Dermis blood vessel endothelial cell (primary cell): ENCODE data around the gene DGLUCY. TPM values are rescaled to one million over a fixed set of nuclear protein-coding genes. Genes with fewer than 3 reads are reported as not detected.
A peak's percentile ranks its signal among the peaks of the same experiment; 100 is the strongest.
"Not testable (repeated sequence)": the region's sequence is repeated elsewhere in the genome, so short reads cannot be mapped to it uniquely, and the experiment has no call there.

ENCODE experiments used
- DNase-seq: peaks from one replicate; pipeline ENCODE4 v3.0.0; 2010
- total RNA-seq: library from RNA; depleted of rRNA; stranded (reverse); fragments of >200 nt; gene quantifications from 2 replicates; pipeline ENCODE4 v1.2.3, GENCODE V29; 2014

Gene DGLUCY
- total RNA-seq, 1 donor from 2014 or later, result 81.5 TPM

GRCh38 chr14:91140672-91141071 is 26.8 kb downstream of the DGLUCY start:
- peak; percentile 82 for DNase-seq

GRCh38 chr14:91142214-91142668 is 28.4 kb downstream of the DGLUCY start:
- no peak for DNase-seq

GRCh38 chr14:91143862-91144261 is 30.0 kb downstream of the DGLUCY start:
- peak; percentile 49 for DNase-seq

- peak; percentile 90 for DNase-seq
These were observed 30.7 kb downstream of the DGLUCY start for GRCh38 chr14:91144425-91145145.

GRCh38 chr14:91145391-91146160 is 31.7 kb downstream of the DGLUCY start:
- no peak for DNase-seq

- no peak for DNase-seq
These were observed 32.8 kb downstream of the DGLUCY start for GRCh38 chr14:91146661-91147060.

- DNase-seq, result peak; percentile 78
These were observed 35.6 kb downstream of the DGLUCY start for GRCh38 chr14:91149462-91149861.

GRCh38 chr14:91152499-91152898 is 38.6 kb downstream of the DGLUCY start:
- no peak for DNase-seq

- DNase-seq, result no peak
These were observed 39.5 kb downstream of the DGLUCY start for GRCh38 chr14:91153360-91153759.

GRCh38 chr14:91154851-91155625 is 41.2 kb downstream of the DGLUCY start:
- peak; percentile 87 for DNase-seq

GRCh38 chr14:91155626-91156089 is 41.8 kb downstream of the DGLUCY start:
- no peak for DNase-seq

- DNase-seq, result not testable (repeated sequence)
These were observed 42.3 kb downstream of the DGLUCY start for GRCh38 chr14:91156142-91156666.

- not testable (repeated sequence) for DNase-seq
These were observed 43.0 kb downstream of the DGLUCY start for GRCh38 chr14:91156877-91157276.

GRCh38 chr14:91158091-91158790 is 44.4 kb downstream of the DGLUCY start:
- DNase-seq, result no peak

GRCh38 chr14:91159182-91159581 is 45.3 kb downstream of the DGLUCY start:
- no peak for DNase-seq

- DNase-seq, result no peak
These were observed 46.0 kb downstream of the DGLUCY start for GRCh38 chr14:91159906-91160305.

- DNase-seq, result no peak
These were observed 49.4 kb downstream of the DGLUCY start for GRCh38 chr14:91163316-91163715.

GRCh38 chr14:91164676-91165075 is 50.8 kb downstream of the DGLUCY start:
- DNase-seq, result no peak

GRCh38 chr14:91167380-91167770 is 53.5 kb downstream of the DGLUCY start:
- DNase-seq, result no peak

- DNase-seq, result no peak
These were observed 56.1 kb downstream of the DGLUCY start for GRCh38 chr14:91169951-91170350.

- no peak for DNase-seq
These were observed 56.7 kb downstream of the DGLUCY start for GRCh38 chr14:91170504-91171121.

- DNase-seq, result no peak
These were observed 57.4 kb downstream of the DGLUCY start for GRCh38 chr14:91171291-91171690.
